Fibroblast of lung (primary cell): Measurements from ENCODE around the gene PMM2. TPM values are rescaled to one million over a fixed set of nuclear protein-coding genes. Genes with fewer than 3 reads are reported as not detected.
"Not testable (repeated sequence)": the region's sequence is repeated elsewhere in the genome, so short reads cannot be mapped to it uniquely, and the experiment has no call there.

Experiments used
- DNase-seq, 2 donors: peaks; one replicate each; pipeline versions ENCODE4 v3.0.0 to v3.0.0-alpha.2; 2010; ENCODE audit warnings: low read depth in 2 of 2
- H2AFZ ChIP-seq: 2 replicates; pipeline ENCODE4 v1.5.1; 2012; ENCODE audit warnings: low read length, control low read depth, inconsistent platforms
- H3K27ac ChIP-seq: 2 replicates; pipeline ENCODE4 v1.5.1; 2011; ENCODE audit warnings: low read length, control low read depth; ENCODE audit not compliant: insufficient read depth
- H3K27me3 ChIP-seq: 2 replicates; pipeline ENCODE4 v1.5.1; 2011; ENCODE audit warnings: mild to moderate bottlenecking, low read length; ENCODE audit not compliant: control insufficient read depth, insufficient read depth
- H3K36me3 ChIP-seq: 2 replicates; pipeline ENCODE4 v1.5.1; 2011; ENCODE audit warnings: low read length; ENCODE audit not compliant: control insufficient read depth, insufficient read depth
- H3K4me1 ChIP-seq: 2 replicates; pipeline ENCODE4 v1.5.1; 2011; ENCODE audit warnings: low read length; ENCODE audit not compliant: control insufficient read depth, insufficient read depth; ENCODE audit errors: extremely low read depth
- H3K4me2 ChIP-seq: 2 replicates; pipeline ENCODE4 v1.5.1; 2011; ENCODE audit warnings: low read length, control low read depth; ENCODE audit not compliant: insufficient read depth; ENCODE audit errors: extremely low read depth
- H3K4me3 ChIP-seq, 4 experiments: fragments of 200-600 bp in 1 of 4; sonication (generic) in 1 of 4; replicated peaks in 1 of 4; 2 replicates each; pipeline ENCODE4 v1.5.1; 2011 to 2016; ENCODE audit warnings: low read length in 4 of 4, low read depth in 3 of 4, mild to moderate bottlenecking in 3 of 4, control low read depth in 2 of 4, inconsistent platforms in 1 of 4, mixed read lengths in 1 of 4; ENCODE audit not compliant: insufficient read depth in 1 of 4; ENCODE audit errors: control extremely low read depth in 1 of 4
- H3K79me2 ChIP-seq: 2 replicates; pipeline ENCODE4 v1.5.1; 2012; ENCODE audit warnings: mild to moderate bottlenecking, low read length, inconsistent platforms; ENCODE audit not compliant: control insufficient read depth, insufficient read depth
- H3K9ac ChIP-seq: 2 replicates; pipeline ENCODE4 v1.5.1; 2011; ENCODE audit warnings: mild to moderate bottlenecking, low read length, control low read depth; ENCODE audit not compliant: insufficient read depth
- H3K9me3 ChIP-seq: 2 replicates; pipeline ENCODE4 v1.5.1; 2012; ENCODE audit warnings: low read depth, low read length; ENCODE audit not compliant: control insufficient read depth, insufficient read depth
- H4K20me1 ChIP-seq: 2 replicates; pipeline ENCODE4 v1.5.1; 2011; ENCODE audit warnings: low read length; ENCODE audit not compliant: control insufficient read depth, insufficient read depth; ENCODE audit errors: extremely low read depth
- CTCF ChIP-seq, 2 donors: IDR thresholded peaks in 1 of 2; conservative IDR thresholded peaks in 1 of 2; 1 replicate in 1 of 2; 2 replicates in 1 of 2; pipeline ENCODE4 v1.5.1; 2011 to 2012; ENCODE audit warnings: low read length in 2 of 2, control low read depth in 1 of 2, inconsistent platforms in 1 of 2, low read depth in 1 of 2, mild to moderate bottlenecking in 1 of 2
- EZH2 ChIP-seq: IDR thresholded peaks from 2 replicates; pipeline ENCODE4 v1.5.1; 2012; ENCODE audit warnings: low read length, control low read depth, mild to moderate bottlenecking; ENCODE audit errors: missing control alignments
- polyA plus RNA-seq, 2 donors: library from polyadenylated mRNA; depleted of rRNA in 1 of 2; stranded (reverse) in 1 of 2; unstranded in 1 of 2; fragments of >200 nt; gene quantifications; 2 replicates each; pipeline ENCODE4 v1.2.1, GENCODE V29; 2011 to 2012; ENCODE audit warnings: missing spikeins in 1 of 2
- total RNA-seq: library from RNA; depleted of rRNA; stranded (reverse); fragments of >200 nt; gene quantifications from 2 replicates; pipeline ENCODE4 v1.2.1, GENCODE V29; 2014

Gene PMM2
- total and polyA plus RNA-seq, 2 donors (not counting 1 experiment from before 2014, with no cell fraction given), result 19.5 to 49.3 TPM

- no peak overlapping the region for H3K9ac ChIP-seq
- H3K27ac ChIP-seq, result no peak overlapping the region
- no peaks in the 10 kb centered on the region for H3K9me3 ChIP-seq
- H3K27me3 ChIP-seq, result no peaks in the 10 kb centered on the region
- no peak for DNase-seq
- H2AFZ ChIP-seq, result no peak overlapping the region
- H3K4me2 ChIP-seq, result no peak overlapping the region
- no peaks in the 10 kb centered on the region for H4K20me1 ChIP-seq
- peaks cover 65% of the 10 kb centered on the region for H3K79me2 ChIP-seq
- peaks cover 16% of the 10 kb centered on the region for H3K36me3 ChIP-seq
- TF ChIP-seq CTCF (conservative IDR thresholded peaks at IDR 0.05 in 1 of 2, IDR thresholded peaks at IDR 0.05 in 1 of 2; ENCODE audit: low read depth in 1 of 2, low read length in 2 of 2) (no peak), EZH2 (no peak)
- H3K4me1 ChIP-seq, result peaks cover 2% of the 10 kb centered on the region
- H3K4me3 ChIP-seq, result no peak overlapping the region
Measured at GRCh38 chr16:8801701-8802100, 4.1 kb downstream of the PMM2 start.

- H3K4me2 ChIP-seq, H3K9ac ChIP-seq, H3K27ac ChIP-seq, H4K20me1 ChIP-seq, H3K9me3 ChIP-seq, H3K27me3 ChIP-seq, DNase-seq, H3K4me3 ChIP-seq, H2AFZ ChIP-seq, H3K4me1 ChIP-seq: not testable (repeated sequence)
- Histone ChIP-seq H3K79me2 (peaks cover 50% of the 10 kb centered on the region), H3K36me3 (peaks cover 19% of the 10 kb centered on the region)
Measured at GRCh38 chr16:8803733-8804132, 6.1 kb downstream of the PMM2 start.

- Histone ChIP-seq H2AFZ (no peak overlapping the region), H3K36me3 (peaks cover 19% of the 10 kb centered on the region), H3K9me3 (no peaks in the 10 kb centered on the region), H4K20me1 (no peaks in the 10 kb centered on the region), H3K9ac (no peak overlapping the region), H3K4me1 (peaks cover 2% of the 10 kb centered on the region), H3K27ac (no peak overlapping the region), H3K4me2 (no peak overlapping the region), H3K27me3 (no peaks in the 10 kb centered on the region), H3K4me3 (no peak overlapping the region), H3K79me2 (peaks cover 44% of the 10 kb centered on the region)
- no peak for DNase-seq
- TF ChIP-seq CTCF (conservative IDR thresholded peaks at IDR 0.05 in 1 of 2, IDR thresholded peaks at IDR 0.05 in 1 of 2; ENCODE audit: low read depth in 1 of 2, low read length in 2 of 2), result no peak
- TF ChIP-seq EZH2, result no peak
Measured at GRCh38 chr16:8804313-8804712, 6.7 kb downstream of the PMM2 start.
